Muscle layer of colon (tissue), 2 donors: ENCODE results near the gene KLK5.
"Not testable (repeated sequence)": the region's sequence is repeated elsewhere in the genome, so short reads cannot be mapped to it uniquely, and the experiment has no call there.

ENCODE experiments used
- H3K27ac ChIP-seq: one replicate; pipeline ENCODE4 v1.7.0; 2013; ENCODE audit warnings: low read depth, mild to moderate bottlenecking, low read length, moderate library complexity
- H3K27me3 ChIP-seq, 2 donors: one replicate each; pipeline ENCODE4 v1.7.0; 2013; ENCODE audit warnings: low read length in 2 of 2, mild to moderate bottlenecking in 2 of 2; ENCODE audit not compliant: insufficient read depth in 2 of 2, control insufficient read depth in 1 of 2
- H3K36me3 ChIP-seq: one replicate; pipeline ENCODE4 v1.7.0; 2013; ENCODE audit warnings: mild to moderate bottlenecking, low read length; ENCODE audit not compliant: insufficient read depth
- H3K4me1 ChIP-seq: one replicate; pipeline ENCODE4 v1.7.0; 2013; ENCODE audit warnings: mild to moderate bottlenecking, low read length; ENCODE audit not compliant: insufficient read depth
- H3K4me3 ChIP-seq, 2 donors: one replicate each; pipeline ENCODE4 v1.7.0; 2013; ENCODE audit warnings: low read length in 2 of 2, low read depth in 1 of 2, mild to moderate bottlenecking in 1 of 2, moderate library complexity in 1 of 2
- H3K9ac ChIP-seq: one replicate; pipeline ENCODE4 v1.7.0; 2013; ENCODE audit warnings: low read length
- H3K9me3 ChIP-seq: one replicate; pipeline ENCODE4 v1.7.0; 2013; ENCODE audit warnings: mild to moderate bottlenecking, low read length
- donor health status: abdominal sarcoma.
- donor health status: Adenocarcinoma of cecum.

The KLK5 gene, protein sequence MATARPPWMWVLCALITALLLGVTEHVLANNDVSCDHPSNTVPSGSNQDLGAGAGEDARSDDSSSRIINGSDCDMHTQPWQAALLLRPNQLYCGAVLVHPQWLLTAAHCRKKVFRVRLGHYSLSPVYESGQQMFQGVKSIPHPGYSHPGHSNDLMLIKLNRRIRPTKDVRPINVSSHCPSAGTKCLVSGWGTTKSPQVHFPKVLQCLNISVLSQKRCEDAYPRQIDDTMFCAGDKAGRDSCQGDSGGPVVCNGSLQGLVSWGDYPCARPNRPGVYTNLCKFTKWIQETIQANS

DNA sequence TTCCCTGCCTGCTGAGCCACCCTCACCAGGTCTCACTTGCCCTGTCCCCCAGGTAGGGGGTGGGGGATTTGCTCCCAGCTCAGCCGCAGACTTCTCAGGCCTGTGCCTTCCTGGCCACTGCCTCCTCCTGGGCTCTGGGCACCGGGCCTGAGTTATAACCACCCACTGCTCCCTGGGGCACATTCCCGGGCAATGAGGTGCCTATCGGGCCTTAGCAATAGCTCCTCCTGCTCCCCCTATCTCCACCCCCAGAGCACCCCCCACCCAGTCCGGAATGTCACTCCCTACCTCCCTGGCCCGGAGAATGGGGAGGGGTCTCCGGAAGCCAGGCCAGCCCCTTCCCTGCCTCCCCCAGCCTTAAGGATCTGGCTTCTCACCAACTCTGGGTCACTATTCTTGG is at the start of gene KLK5:
KLK5 (minus strand) TSS at position 129 of the 400 bp plus-strand sequence. CDS start 381 bp downstream, outside the sequence.
- Histone ChIP-seq H3K4me3 (no peak within 1 kb of the TSS), H3K27me3 (peaks cover 0 to 4% of the 10 kb centered on the region in 2 donors), H3K4me1 (no peaks in the 10 kb centered on the region), H3K36me3 (no peaks in the 10 kb centered on the region), H3K9me3 (no peaks in the 10 kb centered on the region), H3K27ac (no peak within 1 kb of the TSS), H3K9ac (no peak within 1 kb of the TSS)

DNA sequence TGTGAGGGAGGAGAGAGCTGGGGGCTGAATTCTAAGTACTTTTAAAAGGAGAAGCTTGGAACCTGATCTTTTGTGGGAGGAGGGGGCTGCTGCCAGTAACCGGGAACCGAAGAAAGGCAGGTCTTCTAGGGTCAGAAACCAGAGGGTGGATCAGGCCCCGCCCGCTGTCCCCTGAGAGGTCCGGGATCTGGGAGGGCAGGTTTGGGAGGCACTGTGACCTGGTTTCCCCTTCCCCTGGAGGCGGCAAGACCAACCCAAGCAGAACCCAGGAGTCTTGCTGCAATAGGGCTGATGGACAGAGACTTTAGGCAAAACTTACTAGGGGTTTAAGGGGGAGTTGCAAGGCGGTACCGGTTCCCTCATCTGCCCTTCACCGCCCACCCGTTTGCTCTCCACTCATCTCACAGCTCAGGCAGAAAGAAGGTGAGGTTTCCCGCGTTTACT is 49.3 kb upstream of the KLK5 start:
- Histone ChIP-seq H3K4me3 (no peak overlapping the region), H3K9ac (no peak overlapping the region), H3K36me3 (no peaks in the 10 kb centered on the region), H3K9me3 (no peaks in the 10 kb centered on the region), H3K4me1 (no peaks in the 10 kb centered on the region), H3K27me3 (peaks cover 8 to 39% of the 10 kb centered on the region in 2 donors), H3K27ac (no peak overlapping the region)

GRCh38 chr19:51001515-51001914 is 48.7 kb upstream of the KLK5 start, which contains the start of gene KLK8:
TSS of gene KLK8 (minus strand) at chr19:51001604. CDS start at chr19:51001167, 437 bp downstream.
- Histone ChIP-seq H3K27ac (no peak within 1 kb of the TSS), H3K4me1 (no peaks in the 10 kb centered on the region), H3K9ac (no peak within 1 kb of the TSS), H3K9me3 (no peaks in the 10 kb centered on the region), H3K4me3 (no peak within 1 kb of the TSS), H3K36me3 (no peaks in the 10 kb centered on the region), H3K27me3 (peaks cover 8 to 39% of the 10 kb centered on the region in 2 donors)

DNA sequence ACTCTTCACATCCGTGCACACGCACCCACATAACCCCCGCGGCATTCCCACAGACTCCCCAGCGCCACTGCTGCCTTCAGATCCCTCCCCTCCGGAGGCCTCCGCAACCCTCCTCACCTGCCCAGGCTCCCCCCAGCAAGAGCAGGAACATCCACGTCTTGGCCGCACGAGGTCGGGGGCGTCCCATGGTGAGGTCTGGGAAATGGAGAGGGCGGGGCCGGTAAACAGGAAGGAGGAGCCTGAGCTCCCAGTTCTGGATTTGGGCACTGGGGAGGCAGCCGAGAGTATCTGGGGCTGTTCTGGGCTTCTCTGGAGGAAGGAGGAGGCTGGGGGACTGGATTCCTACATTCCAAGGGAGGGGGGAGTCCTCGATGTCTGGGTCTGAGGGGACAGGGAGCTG is 48.1 kb upstream of the KLK5 start:
- no peaks in the 10 kb centered on the region for H3K4me1 ChIP-seq
- H3K27ac ChIP-seq = no peak overlapping the region
- no peaks in the 10 kb centered on the region for H3K9me3 ChIP-seq
- H3K27me3 ChIP-seq = peaks cover 8 to 35% of the 10 kb centered on the region in 2 donors
- no peaks in the 10 kb centered on the region for H3K36me3 ChIP-seq
- H3K9ac ChIP-seq = no peak overlapping the region
- H3K4me3 ChIP-seq = no peak overlapping the region

DNA sequence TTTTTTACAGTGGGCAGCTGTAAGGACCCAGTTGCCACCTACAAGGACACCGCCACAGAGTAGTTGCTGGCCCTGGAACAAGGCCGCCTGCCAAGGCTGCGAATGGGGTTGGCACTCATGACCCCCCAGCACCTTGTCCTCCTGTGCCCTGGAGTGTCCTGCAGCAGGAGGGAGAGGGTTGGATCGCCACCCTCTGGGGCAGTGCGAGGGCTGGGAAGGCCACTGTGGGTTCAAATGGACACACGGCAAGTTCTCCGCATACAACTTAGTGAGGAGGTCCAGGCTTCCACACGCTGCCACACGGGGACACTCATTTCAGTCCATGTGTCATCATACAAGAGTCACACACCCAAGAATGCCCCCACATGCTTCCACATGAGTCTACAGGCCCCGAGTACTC is 47.6 kb upstream of the KLK5 start:
- Histone ChIP-seq H3K9ac (no peak overlapping the region), H3K4me1 (no peaks in the 10 kb centered on the region), H3K36me3 (no peaks in the 10 kb centered on the region), H3K27ac (no peak overlapping the region), H3K27me3 (peaks cover 8 to 35% of the 10 kb centered on the region in 2 donors), H3K4me3 (no peak overlapping the region), H3K9me3 (no peaks in the 10 kb centered on the region)

- H3K27ac ChIP-seq = no peak overlapping the region
- no peak overlapping the region for H3K4me3 ChIP-seq
- no peak overlapping the region for H3K9ac ChIP-seq
- no peaks in the 10 kb centered on the region for H3K4me1 ChIP-seq
- H3K9me3 ChIP-seq = no peaks in the 10 kb centered on the region
- peaks cover 8 to 35% of the 10 kb centered on the region in 2 donors for H3K27me3 ChIP-seq
- no peaks in the 10 kb centered on the region for H3K36me3 ChIP-seq
These were observed 45.8 kb upstream of the KLK5 start for GRCh38 chr19:50998686-50999085.

GRCh38 chr19:50998061-50998460 is 45.2 kb upstream of the KLK5 start:
- Histone ChIP-seq H3K27ac (no peak overlapping the region), H3K36me3 (no peaks in the 10 kb centered on the region), H3K9me3 (no peaks in the 10 kb centered on the region), H3K4me1 (no peaks in the 10 kb centered on the region), H3K27me3 (peaks cover 8 to 31% of the 10 kb centered on the region in 2 donors), H3K4me3 (no peak overlapping the region), H3K9ac (no peak overlapping the region)

DNA sequence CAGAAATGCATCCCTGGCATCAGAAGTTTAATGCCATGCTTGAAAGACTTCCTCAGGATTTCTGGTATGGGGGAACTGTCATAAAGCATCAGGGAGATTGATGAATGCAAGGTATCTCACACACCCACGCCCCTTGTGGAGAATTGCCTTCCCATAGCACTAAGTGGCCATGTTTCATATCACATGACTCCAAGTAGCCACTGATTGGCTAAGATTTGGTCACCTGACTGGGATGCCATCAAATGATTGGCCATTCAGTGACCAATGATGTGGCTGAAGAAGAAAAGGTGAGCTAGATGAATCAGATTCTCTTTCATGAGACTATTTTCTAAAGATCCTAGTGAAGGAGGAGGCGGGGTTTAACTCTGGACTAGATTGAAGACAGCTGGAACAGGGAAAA is 41.3 kb upstream of the KLK5 start:
- no peak overlapping the region for H3K4me3 ChIP-seq
- no peaks in the 10 kb centered on the region for H3K27me3 ChIP-seq
- no peaks in the 10 kb centered on the region for H3K4me1 ChIP-seq
- H3K9ac ChIP-seq = no peak overlapping the region
- no peaks in the 10 kb centered on the region for H3K9me3 ChIP-seq
- H3K36me3 ChIP-seq = no peaks in the 10 kb centered on the region
- no peak overlapping the region for H3K27ac ChIP-seq

DNA sequence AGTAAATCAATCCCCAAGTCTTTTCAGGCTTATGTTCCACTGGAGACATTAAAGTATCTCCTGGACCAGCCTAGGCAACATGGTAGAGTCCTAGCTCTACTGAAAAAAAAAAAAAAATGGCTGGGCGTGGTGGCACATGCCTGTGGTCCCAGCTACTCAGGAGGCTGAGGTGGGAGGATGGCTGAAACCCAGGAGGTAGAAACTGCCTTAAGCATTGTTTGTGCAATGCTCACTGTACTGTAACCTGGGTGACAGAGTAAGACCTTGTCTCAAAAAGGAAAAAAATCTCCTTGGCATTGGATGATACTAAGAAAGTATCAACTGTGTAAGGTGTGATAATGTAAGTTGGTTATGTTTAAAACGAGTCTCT is 39.8 kb upstream of the KLK5 start:
- H3K4me3 ChIP-seq = no peak overlapping the region
- H3K9ac ChIP-seq = no peak overlapping the region
- no peaks in the 10 kb centered on the region for H3K36me3 ChIP-seq
- H3K4me1 ChIP-seq = no peaks in the 10 kb centered on the region
- H3K27me3 ChIP-seq = no peaks in the 10 kb centered on the region
- no peak overlapping the region for H3K27ac ChIP-seq
- H3K9me3 ChIP-seq = no peaks in the 10 kb centered on the region

GRCh38 chr19:50984416-50984815 is 31.6 kb upstream of the KLK5 start:
- not testable (repeated sequence) for H3K4me1 ChIP-seq, H3K9ac ChIP-seq, H3K4me3 ChIP-seq, H3K9me3 ChIP-seq, H3K36me3 ChIP-seq, H3K27ac ChIP-seq
- peaks cover 0 to 17% of the 10 kb centered on the region in 2 donors for H3K27me3 ChIP-seq

DNA sequence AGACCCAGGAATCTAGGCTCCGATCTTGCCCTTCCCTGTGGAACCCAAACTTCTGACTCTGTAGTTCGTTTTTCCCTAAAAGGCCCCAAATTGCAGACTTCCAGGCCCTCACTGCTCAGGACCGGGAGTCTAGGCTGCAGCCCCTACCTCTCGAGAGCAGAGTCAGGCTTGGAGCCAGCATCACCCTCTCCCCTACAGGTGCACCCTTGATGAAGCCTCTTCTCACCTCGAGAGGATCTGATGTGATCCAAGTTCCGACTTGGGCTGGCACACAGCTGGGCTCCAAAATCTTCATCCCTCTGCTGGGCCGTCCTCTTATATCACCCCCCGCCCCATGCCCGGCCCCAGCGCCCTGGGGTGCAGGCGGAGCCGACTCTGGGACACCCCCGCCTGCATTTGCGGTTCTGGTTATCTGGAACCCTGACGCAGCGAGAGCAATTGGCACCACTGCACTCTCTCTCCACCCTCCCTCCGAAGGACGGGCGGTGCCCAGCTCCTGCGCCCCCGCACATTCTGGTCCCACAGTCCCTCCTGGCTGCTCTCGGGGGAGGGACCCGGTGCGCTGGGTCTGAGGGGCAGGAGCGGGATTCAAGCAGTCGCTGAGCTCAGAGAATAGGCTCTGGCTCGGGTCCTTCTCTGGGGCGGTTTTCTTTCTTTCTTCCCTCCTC is 30.9 kb upstream of the KLK5 start, which contains the start of gene KLK7:
KLK7 (minus strand) TSS at position 293 of the 668 bp plus-strand sequence. CDS start 1,518 bp downstream, outside the sequence.
- no peaks in the 10 kb centered on the region for H3K4me1 ChIP-seq
- H3K27ac ChIP-seq = no peak within 1 kb of the TSS
- H3K36me3 ChIP-seq = no peaks in the 10 kb centered on the region
- H3K9ac ChIP-seq = no peak within 1 kb of the TSS
- no peak within 1 kb of the TSS for H3K4me3 ChIP-seq
- H3K9me3 ChIP-seq = no peaks in the 10 kb centered on the region
- peaks cover 0 to 19% of the 10 kb centered on the region in 2 donors for H3K27me3 ChIP-seq
